Femur (tissue), 1 donor: ENCODE measurements around the gene UST.
"Not testable (repeated sequence)": the region's sequence is repeated elsewhere in the genome, so short reads cannot be mapped to it uniquely, and the experiment has no call there.

ENCODE experiments used
- DNase-seq: peaks from one replicate; pipeline ENCODE4 v3.0.0-alpha.2; 2017

UST gene

DNA sequence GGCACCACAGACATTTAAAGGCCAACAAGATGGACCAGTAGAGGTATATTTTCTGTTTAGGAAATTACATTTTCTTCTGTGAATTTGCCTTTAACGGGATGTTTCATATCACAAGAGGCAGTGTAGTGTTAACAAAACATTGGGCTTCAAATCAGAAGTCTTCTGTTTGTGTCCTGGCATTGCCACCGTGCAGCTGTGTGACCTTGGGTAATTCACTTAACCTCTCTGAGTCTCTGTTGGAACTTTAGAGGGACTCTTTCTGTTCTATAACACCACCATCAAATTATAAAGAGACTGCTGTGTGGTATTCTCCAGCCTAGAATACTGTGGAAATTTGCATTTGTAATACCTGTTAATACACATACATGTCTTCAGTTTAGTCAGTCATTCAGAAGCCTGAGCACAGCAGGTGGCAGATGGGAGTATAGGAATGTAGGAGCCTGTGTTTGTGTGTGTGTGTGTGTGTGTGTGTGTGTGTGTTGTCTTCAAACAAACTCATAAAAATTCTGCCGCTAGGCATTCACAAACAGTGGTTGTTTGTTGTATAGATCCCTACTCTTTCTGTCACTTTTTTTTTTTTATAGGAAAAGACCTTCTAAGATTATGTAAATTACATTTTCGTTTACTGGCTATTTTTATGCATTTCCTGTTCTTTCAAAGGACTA, 22.6 kb downstream of the UST start:
- no peak for DNase-seq

DNA sequence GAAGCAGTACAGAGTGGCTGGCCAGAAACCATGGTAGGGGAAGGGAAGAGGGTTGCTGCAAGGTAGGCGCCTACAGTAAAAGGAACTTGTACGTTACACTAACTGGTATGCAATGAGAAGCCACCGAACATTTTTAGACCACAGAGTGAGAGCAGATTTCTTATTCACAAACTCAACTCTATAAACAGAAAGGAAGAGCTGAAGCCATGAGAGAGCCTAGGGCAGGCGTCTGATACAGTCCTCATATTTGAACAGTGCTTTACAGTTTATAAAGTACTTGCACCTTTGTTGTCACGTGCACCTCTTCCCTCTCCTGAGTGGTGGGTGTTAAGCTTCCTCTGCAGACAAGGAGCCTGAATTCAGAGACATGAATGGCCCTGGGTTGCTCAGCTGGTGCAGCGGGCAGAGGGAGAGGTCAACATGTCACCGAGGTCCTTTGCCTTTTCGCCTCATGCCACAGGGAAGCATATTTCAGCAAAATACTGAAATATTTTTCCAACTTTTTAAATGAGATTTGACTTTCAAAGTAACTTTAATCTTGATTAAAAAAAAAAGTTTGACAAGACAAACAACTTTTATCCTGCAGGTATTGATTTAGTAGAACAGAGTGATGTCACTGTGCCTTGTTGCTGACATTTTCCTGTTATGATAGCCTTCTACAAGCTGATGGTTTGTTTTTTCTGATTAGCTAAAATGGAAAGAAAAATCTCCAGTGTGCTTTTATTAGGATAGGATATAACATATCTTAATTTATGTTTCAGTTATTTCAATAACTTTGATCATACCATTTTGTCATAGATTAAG, 23.8 kb downstream of the UST start:
- DNase-seq: no peak

DNA sequence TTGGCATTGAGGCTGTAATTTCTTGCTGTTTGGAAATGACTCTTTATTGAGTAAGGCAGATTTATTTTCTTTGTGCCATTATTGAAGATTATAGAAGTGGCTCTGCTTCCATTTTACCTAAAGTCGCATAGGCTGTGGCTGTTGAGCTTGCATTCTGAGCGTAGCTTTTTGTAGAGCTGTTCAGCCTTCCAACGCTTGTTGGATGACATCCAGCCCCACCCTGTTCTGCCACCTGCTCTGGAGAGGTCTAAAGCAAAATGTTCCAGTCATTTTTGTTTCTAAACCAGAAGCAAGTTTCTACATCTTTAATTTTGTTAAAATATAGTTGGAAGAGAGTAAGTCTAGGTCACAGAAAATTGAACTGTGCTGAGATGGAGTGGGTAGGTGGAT, 24.4 kb downstream of the UST start:
- DNase-seq: peak; percentile 49

DNA sequence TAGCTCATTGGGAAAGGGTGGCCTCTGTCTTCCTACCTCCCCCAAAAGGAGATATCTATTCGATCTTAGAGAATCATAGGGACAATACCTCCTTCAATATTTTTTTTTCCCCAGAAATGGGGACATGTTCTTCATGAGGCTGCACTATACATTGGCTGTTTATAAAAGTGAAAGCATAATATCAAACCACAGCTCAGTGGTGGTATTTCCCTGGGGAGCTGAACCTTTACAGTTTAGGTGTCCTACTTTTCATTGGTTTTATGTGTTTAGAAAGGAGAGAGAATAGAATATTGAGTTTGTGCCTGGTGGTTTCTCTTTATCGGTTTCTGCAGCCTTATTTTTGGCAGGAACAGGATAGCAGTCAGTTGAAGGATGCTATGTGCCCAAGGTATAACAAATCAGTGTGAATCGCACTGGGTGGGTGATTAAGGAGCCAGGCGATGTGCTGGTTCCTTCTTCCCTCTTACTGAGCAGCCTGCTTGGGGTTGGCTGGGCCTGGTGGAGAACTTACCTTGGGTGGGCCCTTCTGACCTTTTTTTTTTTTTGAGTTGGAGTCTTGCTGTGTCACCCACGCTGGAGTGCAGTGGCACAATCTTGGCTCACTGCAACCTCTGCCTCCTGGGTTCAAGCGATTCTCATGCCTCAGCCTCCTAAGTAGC, 25.2 kb downstream of the UST start:
- no peak for DNase-seq

DNA sequence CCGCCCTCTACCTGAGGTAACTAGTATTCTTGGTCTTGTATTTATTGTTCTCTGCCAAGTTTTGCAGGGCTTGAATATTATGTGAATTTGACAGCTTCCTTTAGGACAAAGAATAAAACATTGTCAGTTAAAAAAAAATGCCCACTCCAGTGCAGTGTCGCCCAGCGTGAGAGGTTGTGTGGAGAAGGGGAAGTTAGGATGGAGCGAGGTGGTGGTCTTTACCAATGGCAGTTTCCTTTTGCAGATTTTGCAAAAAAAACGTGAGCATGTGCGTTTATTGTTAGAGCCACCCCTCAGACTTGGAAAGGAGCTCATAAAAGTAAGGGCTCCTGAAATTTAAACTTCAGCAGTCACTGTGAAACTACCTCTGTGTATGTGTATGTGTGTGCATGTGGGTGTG, 28.3 kb downstream of the UST start:
- DNase-seq: no peak

DNA sequence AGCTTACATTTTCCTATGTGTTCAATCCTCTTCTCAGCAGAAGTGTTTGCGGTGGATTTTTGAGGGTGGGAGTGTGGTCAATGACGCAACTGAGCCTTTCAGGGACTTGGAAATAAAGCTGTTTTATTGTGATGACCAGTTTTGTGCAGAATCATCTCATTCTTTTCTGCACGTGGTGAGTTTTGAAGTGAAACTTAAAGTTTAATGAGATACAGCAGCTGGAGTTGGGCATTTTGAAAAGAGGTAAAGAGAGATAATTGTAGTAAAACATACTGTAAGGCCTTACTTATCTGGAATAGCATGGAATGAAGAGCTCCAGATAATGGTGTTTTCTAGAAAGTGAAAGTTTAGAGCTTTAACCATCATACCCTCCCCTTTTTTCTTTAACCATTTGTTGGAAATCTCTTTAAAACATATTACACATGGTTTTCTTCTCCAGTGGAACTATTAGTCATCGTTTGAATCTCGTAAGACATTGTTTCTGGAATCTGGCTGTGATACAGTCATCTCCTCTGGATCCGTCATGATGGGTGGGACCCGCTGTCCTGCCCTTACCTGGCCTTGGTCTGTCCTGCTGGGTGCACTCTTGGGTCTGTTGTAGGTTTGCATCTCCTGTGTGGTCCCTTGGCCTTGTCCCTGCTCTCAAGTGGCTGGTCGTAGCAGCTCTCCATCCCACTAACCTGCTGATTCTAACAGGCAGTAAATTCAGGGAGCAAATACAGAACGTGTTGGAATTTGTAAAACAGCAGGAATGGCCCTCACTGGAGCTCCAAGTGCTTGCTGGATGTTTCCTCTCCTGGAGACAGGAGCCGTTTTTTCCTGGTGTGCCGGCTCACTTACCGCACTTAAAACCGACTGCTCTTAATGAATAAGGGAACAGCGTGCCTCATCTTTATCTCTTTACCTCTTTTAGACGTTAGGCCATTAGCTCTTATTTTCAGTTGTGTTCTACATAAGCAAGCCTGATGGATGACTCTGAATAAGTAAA, 29.8 kb downstream of the UST start:
- peak; percentile 64 for DNase-seq

DNA sequence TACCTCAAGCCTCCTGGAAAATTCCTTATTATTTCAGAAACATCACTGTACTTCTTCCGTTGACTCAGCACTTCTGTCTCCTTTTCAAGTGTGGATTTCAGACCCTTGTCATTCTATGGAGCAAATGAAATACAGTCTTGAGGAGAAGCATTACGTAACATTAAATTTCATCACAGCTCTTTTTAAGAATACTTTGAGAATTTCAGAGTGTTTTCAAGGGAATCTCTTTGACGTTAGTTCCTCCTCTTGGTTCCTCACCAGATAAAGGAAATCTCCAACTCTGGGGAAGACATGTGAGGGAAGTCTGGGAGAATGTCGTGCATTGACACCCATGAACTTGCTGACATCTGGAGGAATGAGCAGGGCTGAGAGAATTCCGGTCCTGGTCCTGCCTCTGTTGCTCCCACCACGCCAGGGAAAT, 32.3 kb downstream of the UST start:
- peak; percentile 29 for DNase-seq

DNA sequence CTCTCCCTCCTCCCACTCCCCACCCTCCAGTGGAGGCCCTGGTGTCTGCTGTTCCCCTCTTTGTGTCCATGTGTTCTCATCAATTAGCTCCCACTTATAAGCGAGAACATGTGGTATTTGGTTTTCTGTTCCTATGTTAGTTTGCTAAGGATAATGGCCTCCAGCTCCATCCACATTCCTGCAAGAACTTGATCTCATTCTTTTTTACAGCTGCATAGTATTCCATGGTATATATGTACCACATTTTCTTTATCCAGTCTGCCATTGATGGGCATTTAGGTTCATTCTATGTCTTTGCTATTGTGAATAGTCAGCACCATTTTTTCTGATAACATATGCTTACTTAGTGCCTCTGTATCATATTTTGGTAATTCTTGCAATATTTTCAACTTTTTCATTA, 33.6 kb downstream of the UST start:
- DNase-seq: not testable (repeated sequence)

DNA sequence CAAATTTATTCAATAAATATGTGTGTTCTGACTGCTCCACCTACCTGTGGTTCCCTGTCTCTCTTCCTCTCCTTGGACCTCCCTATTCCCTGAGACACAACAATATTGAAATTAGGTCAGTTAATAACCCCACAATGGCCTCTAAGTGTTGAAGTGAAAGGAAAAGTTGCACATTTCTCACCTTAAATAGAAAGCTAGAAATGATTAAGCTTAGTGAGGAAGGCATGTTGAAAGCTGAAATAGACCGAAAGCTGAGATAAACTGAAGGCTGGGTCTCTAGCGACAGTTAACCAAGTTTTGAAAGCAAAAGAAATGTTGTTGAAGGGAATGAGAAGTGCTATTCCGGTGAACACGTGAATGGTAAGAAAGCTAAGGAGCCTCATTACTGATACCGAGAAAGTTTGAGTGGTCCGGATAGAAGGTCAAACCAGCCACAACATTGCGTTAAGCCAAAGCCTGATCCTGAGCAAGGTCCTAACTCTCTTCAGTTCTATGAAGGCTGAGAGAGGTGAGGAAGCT, 34.1 kb downstream of the UST start:
- no peak for DNase-seq

DNA sequence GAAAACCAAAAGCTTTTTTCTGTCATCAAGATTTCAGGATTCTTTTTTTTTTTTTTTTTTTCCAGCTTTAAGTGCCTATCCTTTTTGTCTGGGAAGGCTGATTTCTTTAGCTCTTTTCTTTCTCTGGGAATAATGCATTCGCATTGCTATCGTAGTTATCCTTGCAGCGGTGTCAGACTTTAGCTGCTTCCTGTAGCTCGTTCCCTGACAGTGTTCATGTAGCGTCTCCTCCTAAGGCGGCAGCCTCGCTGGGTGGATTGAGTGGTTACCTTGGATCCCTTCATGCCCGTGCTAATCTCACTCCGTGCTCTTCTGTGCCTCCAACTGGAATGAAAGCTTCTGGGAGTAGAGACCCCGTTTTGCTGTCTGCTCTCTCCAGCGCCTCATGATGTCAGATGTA, 43.1 kb downstream of the UST start:
- DNase-seq: no peak

DNA sequence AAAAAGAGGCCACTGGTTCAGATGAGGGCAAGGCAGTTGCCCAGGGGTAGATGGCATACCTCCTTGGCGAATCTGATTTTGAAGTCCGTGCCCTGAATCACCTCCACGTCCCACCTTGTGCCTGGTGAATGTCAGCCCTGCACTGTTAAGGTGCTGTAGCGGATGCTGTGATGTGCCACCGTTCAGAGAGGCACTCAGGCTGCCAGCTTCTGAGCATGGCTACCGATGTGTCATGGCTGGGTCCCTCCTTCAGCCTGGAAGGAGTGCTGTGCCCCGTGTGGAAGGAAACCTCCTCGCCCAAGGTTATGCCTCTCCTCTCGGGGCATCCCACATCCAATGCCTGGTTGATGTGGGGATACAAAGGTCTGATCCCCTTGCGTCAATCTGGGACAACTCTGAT, 43.6 kb downstream of the UST start:
- no peak for DNase-seq

DNA sequence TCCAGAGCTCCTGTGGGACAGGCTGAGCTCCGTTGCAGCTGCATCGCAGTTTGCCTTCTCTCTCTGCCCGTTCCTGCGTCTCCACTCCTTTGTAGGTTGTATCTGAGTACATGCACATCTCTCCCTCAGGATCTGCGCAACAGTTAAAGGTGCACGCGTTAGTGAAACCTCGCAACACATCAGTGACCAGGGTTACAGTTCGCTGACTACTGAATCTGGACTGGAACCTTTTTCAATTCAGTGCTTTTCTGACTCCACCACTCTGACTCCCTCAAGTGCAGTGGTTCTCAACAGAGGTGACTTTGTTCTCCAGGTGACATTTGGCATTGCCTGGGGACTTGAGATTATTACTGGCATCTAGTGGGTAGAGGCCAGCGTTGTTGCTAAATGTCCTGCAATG, 44.0 kb downstream of the UST start:
- no peak for DNase-seq

DNA sequence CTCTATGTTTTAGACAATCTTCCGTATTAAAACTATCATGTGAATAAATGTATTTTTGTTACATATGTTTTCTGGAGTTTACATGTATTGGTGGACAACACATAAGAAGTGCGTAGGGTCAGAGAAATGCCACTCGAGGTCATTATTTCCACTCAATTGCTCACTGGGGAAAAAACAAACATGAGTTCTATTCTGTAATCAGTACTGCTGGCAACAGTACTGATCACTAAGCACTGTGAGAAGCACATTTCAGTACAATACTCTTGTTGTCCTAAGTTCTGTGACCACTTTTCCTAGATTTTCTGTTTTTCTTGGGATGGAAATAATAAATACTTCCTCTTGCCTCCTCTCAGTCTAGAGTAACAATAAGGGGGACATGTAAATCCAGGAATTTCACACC, 44.5 kb downstream of the UST start:
- DNase-seq: no peak

DNA sequence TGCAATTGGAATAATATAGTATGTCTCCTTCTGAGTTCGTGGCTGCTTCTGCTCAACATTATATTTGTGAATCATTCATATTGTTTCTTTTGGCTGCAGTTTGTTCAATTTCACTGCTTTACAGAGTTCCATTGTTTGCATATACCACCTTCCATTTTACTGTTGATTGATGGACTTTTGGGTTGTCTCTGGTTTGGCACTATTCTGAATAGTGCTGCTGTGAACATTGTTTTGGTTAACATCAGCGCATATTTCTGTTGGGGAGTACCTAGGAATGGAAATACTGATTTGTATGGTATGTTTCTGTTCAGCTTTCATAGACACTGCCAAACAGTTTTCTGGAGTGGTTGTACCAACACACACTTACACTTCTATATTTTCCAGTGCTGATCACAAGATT, 46.9 kb downstream of the UST start:
- no peak for DNase-seq

DNA sequence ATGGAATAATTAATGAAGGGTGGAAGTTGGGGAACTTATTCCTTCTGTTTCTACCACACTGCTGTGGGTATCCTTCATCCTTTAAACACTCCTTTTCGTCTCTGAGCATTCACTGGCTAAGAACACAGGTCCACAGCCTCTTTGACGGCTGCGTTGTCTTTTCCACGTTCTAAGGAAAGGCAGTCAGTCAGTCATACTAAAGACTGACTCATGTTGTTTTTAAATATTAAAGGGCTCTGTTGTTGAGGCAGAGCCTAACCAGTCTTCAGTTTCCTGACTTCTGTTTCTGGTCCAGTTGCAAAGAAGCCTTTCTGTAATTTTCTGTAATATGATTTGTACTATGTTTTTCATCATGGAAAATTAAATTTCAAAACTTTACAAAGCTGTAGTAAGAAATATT, 48.0 kb downstream of the UST start:
- no peak for DNase-seq

DNA sequence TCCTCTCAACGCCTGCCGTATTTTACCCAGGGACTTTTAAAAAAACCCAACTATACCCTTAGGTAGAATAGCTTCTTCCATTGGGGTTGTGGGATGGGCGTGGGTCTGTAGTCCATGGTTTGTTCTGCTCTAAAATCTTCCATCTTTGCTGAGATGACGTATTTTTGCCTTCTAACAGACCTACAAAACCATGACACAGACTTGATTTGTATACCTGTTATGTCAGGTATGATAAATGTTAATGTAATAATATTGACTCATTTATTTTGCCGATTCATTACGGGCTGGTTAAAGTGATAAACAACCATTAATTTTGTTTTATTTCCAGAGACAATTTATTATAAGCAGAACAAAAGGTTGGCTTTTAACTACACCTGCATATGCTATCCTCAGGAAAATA, 48.7 kb downstream of the UST start:
- DNase-seq: no peak

DNA sequence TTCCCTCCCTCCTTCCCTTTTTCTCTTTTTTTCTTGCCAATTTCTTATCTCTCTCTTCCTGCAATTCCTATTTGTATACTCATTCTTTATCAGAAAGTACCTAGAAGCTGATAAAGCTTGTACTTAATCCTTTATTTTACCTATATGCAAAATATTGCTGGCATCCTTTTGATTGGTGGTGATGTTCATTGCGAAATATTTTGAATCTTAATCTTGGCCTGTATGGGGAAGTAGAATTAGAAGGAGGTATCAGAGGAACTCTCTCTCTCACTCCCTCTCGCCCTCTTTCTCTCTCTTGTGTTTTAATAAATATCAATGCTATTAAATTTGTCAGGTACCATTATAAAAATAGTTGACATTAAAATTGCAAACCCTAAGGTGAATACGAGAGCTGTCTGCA, 52.8 kb downstream of the UST start:
- no peak for DNase-seq

DNA sequence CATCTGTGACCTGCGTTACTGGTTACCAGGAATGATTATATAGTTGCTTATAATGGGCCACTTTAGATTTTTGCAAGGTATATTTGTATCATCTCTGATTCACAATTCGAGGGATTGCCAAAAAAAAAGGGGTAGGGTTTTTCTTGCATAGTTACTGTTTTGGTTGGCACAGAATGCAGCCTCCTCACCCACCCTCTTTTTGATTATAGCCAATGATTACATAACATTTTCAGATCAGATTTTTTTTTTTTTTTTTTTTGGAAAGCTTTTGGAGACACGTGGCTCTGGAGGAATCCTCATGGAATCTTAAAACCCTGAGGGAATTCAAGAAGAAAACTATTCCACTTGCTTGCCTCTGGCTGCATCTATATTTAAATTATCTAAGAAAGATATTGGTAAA, 53.7 kb downstream of the UST start:
- DNase-seq: no peak

DNA sequence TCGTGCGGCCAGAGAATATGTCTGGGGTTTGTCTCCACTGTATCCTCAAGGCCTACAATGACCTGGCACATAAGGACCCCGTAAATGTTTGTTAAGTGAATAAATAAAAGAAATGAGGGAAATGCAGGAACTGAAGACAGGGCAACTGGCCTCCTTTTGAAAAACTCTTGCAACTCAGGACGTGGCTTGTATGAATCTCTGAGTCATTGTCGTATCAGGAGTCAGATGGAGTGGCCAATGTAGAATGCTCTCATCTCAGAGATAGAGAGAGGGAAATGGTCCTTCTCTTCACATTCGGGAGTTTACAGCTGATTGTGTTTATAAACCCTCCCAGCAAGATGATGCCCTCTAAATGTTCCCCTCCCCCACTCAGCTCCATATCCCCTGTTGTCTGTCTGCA, 57.1 kb downstream of the UST start:
- no peak for DNase-seq

DNA sequence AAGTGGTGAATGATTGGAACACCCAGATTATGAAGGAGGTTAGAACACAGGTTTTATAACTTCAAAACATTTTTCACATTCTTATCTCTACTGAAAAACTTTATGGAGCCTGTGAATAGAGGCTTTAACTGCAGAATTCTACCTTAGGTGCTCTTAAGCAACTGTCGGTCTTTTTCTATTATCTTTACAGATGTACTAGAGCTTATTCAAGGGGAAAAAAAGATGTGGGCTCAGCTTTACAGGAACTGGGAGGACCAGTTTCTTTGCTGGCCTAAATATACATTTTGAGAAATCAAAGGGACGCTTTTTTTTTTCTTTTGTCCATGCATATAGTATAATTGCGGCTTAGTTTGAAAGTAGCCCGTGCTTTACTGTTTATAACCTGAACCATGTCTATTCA, 58.9 kb downstream of the UST start:
- DNase-seq: no peak

DNA sequence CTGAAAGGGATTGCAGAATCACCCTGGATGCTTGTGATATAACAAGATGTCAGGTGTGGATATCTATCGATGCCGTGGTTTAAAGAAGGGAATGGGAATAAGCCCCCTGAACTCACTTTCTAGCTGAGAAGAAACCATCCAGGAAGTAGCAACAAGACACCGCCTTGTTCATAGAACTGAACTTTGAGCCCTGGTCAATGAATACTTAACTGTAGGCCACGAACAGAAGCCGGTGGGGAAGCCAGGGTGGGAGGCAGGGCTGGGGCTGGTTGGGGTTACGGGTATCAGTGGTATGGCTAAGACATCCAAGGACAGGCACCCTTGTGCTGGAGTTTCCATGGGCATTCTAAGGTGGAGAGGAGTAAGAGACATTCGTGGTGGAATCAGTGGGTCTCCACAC, 61.0 kb downstream of the UST start:
- DNase-seq: no peak

DNA sequence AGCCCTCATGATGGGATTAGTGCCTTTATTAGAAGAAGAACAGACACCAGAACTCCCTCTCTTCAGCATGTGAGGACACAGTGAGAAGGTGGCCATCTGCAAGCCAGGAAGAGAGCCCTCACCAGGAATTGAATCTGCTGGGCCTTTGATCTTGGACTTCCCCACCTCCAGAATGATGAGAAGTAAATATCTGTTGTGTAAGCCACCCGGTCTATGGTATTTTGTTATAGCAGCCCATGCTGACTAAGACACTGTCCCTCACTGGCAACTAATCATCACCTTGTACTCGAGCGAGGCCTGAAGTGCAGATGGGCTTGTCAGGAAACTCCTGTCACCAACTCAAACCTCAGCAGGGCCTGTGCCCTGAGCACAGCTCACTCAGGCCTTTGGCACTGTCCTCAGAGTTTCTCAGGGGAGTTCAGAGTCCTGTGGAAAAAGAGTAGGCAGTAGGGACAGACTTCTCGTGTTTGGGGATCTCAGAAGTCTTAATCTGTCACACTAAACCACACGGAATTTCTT, 62.0 kb downstream of the UST start:
- no peak for DNase-seq

DNA sequence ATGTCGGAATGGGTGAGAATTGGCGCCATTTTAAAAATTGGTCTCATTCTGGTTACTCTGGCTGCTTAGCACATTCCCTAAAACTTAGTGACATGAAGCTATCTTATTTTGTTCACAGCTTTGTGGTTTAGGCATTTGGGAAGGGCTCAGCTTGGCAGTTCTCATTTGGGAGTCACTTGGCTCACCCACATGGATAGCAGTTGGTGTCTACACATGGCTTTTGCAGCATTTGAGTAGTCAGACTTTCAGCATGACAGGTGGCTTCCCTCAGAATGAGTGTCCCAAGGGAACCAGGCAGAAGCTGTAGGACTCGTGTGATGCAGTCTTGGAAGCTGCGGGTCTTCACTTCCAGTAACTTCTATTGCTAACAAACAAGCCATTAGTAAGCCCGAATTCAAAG, 64.6 kb downstream of the UST start:
- no peak for DNase-seq
